ENCODE data around the gene TMF1. TPM values are rescaled to one million over a fixed set of nuclear protein-coding genes. Genes with fewer than 3 reads are reported as not detected.

The TMF1 gene
- total RNA-seq, 1 donor from 2014 or later: 42.0 TPM

GRCh38 chr3:69090021-69090420 lies 37.9 kb upstream of the TMF1 start:
- peak overlapping the region; percentile 2 for H3K4me3 Mint-ChIP-seq (ENCODE audit: unreplicated experiment)
- H3K4me1 Mint-ChIP-seq (ENCODE audit: unreplicated experiment): peaks cover 80% of the 10 kb centered on the region
- no peaks in the 10 kb centered on the region for H3K27me3 Mint-ChIP-seq (ENCODE audit: unreplicated experiment)
- peaks cover 4% of the 10 kb centered on the region for H3K36me3 Mint-ChIP-seq (ENCODE audit: unreplicated experiment)
- DNase-seq (ENCODE audit: extremely low spot score, unreplicated experiment): no peak
- peak overlapping the region; percentile 48 for H3K27ac Mint-ChIP-seq (ENCODE audit: unreplicated experiment)
- no peaks in the 10 kb centered on the region for H3K9me3 Mint-ChIP-seq (ENCODE audit: unreplicated experiment)
- TF ChIP-seq CTCF (IDR thresholded peaks at IDR 0.05): no peak

DNA sequence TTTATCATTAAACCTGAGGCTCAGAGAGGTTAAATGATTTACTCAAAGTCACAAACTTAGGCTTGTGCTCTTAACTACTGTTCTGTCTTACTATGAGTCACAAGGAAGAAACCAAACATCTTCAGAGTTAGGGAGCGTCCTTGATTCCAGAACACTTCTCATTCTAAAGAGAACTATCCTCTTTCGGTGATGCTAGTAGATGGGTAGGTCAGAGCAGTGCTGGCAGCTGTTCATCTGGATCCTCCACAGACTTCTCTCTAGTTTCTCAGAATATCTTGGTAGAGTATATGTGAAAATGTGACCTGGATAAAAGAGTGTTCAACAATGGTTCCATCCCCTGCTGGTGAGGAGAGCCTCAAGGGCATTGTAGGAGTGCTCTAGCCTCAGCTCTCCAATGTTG lies 35.9 kb upstream of the TMF1 start:
- H3K27me3 Mint-ChIP-seq (ENCODE audit: unreplicated experiment): no peaks in the 10 kb centered on the region
- H3K9me3 Mint-ChIP-seq (ENCODE audit: unreplicated experiment): no peaks in the 10 kb centered on the region
- peaks cover 81% of the 10 kb centered on the region for H3K4me1 Mint-ChIP-seq (ENCODE audit: unreplicated experiment)
- H3K4me3 Mint-ChIP-seq (ENCODE audit: unreplicated experiment): peak overlapping the region; percentile 39
- no peak for TF ChIP-seq CTCF (IDR thresholded peaks at IDR 0.05)
- DNase-seq (ENCODE audit: extremely low spot score, unreplicated experiment): no peak
- peaks cover 4% of the 10 kb centered on the region for H3K36me3 Mint-ChIP-seq (ENCODE audit: unreplicated experiment)
- H3K27ac Mint-ChIP-seq (ENCODE audit: unreplicated experiment): peak overlapping the region; percentile 68

DNA sequence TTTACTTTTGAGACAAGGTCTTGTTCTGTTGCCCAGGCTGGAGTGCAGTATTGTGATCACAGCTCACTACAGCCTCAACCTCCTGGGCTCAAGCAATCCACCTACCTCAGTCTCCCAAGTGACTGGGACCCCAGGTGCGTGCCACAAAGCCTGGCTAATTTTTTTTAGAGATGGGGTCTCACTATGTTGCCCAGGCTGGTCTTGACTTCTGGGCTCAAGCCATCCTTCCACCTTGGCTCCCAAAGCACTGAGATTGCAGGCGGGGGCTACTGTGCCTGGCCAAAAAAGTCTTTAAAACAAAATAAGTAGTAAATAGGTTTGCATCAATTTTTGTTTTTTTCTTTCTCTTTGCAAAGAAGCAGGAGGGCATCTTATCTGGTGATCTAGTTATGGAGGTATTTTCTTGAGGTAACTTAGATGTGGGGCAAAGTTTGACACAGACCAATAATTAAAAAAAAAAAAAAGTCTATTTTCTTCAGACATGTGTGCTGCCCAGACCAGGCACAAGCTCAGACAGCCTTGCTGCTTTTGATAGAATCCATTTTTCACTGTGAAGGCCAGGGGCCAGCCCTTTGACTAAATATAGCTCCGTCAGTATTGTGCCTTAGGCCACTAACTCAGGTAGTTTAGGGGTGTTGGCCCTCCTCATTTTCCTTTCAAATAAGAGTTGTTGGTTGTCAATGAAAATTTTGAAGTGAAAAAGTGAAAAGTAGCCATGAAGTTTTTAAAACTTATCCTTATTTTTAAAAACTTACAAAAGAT lies 35.1 kb upstream of the TMF1 start:
- Mint-ChIP-seq H3K9me3 (ENCODE audit: unreplicated experiment) (no peaks in the 10 kb centered on the region), H3K4me3 (ENCODE audit: unreplicated experiment) (peak overlapping the region; percentile 32), H3K27me3 (ENCODE audit: unreplicated experiment) (no peaks in the 10 kb centered on the region), H3K4me1 (ENCODE audit: unreplicated experiment) (peaks cover 82% of the 10 kb centered on the region), H3K36me3 (ENCODE audit: unreplicated experiment) (peaks cover 2% of the 10 kb centered on the region), H3K27ac (ENCODE audit: unreplicated experiment) (peak overlapping the region; percentile 47)
- TF ChIP-seq CTCF (IDR thresholded peaks at IDR 0.05): no peak
- DNase-seq (ENCODE audit: extremely low spot score, unreplicated experiment): no peak

DNA sequence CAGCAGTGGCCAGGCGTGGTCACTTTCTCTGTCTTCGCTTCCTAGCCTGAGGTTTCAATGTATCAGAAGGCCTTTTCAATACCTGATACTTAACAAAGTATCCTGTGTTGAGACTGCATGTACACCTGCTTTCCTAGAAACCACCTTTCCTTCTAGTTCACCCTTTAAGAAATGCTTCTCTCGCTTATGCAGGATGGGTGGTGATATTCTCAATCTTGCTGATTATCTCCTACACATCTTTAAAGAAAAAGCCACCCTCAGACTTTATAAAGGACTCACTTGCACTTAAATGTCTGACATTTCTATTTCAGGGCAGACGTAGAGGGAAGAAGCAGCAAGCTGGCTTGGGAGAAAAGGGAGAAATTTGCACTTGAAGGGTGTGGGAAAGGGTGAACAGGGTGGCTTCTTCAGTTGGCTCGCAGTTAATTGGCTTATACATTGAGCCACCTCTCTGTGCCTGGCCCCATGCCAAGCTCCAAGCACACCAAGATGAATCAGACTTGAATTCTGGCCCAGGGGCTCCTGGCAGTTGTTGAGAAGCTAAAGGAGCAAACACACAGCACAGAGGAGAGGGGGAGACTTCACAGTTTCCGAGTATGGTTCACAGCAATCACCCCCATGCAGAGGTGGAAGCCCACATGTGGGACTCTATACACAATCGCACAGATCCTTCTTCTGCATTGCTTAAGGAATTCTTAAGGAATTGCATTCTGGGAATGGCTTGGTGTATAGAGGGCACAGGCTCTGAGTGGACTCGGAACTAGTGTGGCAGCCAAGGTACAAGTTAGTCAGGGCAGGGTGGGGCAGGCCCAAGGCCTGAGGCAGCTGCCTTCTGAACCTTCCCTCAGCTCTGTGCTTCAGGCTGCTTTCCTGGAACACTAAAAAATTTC lies 33.9 kb upstream of the TMF1 start:
- no peak for TF ChIP-seq CTCF (IDR thresholded peaks at IDR 0.05)
- Mint-ChIP-seq H3K27me3 (ENCODE audit: unreplicated experiment) (no peaks in the 10 kb centered on the region), H3K27ac (ENCODE audit: unreplicated experiment) (peak overlapping the region; percentile 98), H3K36me3 (ENCODE audit: unreplicated experiment) (no peaks in the 10 kb centered on the region), H3K9me3 (ENCODE audit: unreplicated experiment) (no peaks in the 10 kb centered on the region), H3K4me1 (ENCODE audit: unreplicated experiment) (peaks cover 81% of the 10 kb centered on the region), H3K4me3 (ENCODE audit: unreplicated experiment) (peak overlapping the region; percentile 92)
- peak; percentile 91 for DNase-seq (ENCODE audit: extremely low spot score, unreplicated experiment)

Measured in osteocyte (in vitro differentiated cells).